HFFc6 (cell line): ENCODE data around the gene JARID2. TPM values are rescaled to one million over a fixed set of nuclear protein-coding genes. Genes with fewer than 3 reads are reported as not detected.

Source experiments
- DNase-seq: peaks from one replicate; pipeline ENCODE4 v3.0.0-alpha.2; 2018
- H3K27ac Mint-ChIP-seq: 2 replicates; pipeline ENCODE4 v1.8.0; 2020; ENCODE audit warnings: mild to moderate bottlenecking, mixed read lengths
- H3K27me3 Mint-ChIP-seq: 2 replicates; pipeline ENCODE4 v1.8.0; 2021; ENCODE audit warnings: mild to moderate bottlenecking, moderate library complexity, mixed read lengths; ENCODE audit not compliant: insufficient read depth
- H3K36me3 Mint-ChIP-seq: 2 replicates; pipeline ENCODE4 v1.8.0; 2021; ENCODE audit warnings: low read depth, mixed read lengths
- H3K4me1 Mint-ChIP-seq: 2 replicates; pipeline ENCODE4 v1.8.0; 2020; ENCODE audit warnings: low read depth, mixed read lengths
- H3K4me3 Mint-ChIP-seq: 2 replicates; pipeline ENCODE4 v1.8.0; 2020; ENCODE audit warnings: mild to moderate bottlenecking, moderate library complexity, mixed read lengths
- H3K9me3 Mint-ChIP-seq: 2 replicates; pipeline ENCODE4 v1.8.0; 2020; ENCODE audit warnings: mild to moderate bottlenecking, mixed read lengths
- total RNA-seq, 6 experiments: library from RNA; stranded (reverse); fragmentation: NEBNext Ultra II Directional; extraction: Animal tissue kit (Norgen Biotek cat#: 25700); gene quantifications; 2 replicates in 1 of 6; 3 replicates in 5 of 6; pipeline ENCODE4 v1.2.3, GENCODE V29; 2021
- TF ChIP-seq, protein P1 (sequence below): fragments of 200-600 bp; sonication (generic); IDR thresholded peaks from 2 replicates; pipeline ENCODE4 v1.5.0; 2021; ENCODE audit warnings: antibody characterized with exemption, mild to moderate bottlenecking

Gene JARID2
- total RNA-seq, 6 experiments from 2014 or later, result 8.3 to 10.1 (median 9.5) TPM

DNA sequence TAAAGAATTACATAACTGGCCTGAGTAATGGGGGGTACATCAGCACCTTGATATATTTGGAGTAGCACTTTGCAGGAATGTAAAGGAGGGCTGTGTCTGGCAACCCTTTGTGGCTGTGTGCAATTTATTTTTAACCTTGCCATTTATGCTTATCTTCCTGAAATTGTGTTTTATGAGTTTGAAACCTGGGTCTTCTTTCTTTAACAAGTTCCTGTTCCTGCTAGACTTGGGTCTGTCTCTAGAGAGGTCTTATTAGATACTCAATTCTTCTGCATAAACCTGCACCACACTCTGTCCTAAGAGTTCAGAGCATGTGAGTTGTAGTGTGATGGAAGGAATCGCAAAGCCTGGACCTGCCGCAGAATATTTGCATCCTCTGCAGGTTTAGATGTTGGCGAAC lies 181.0 kb downstream of the JARID2 start:
- no peak overlapping the region for H3K27ac Mint-ChIP-seq
- peaks cover 9% of the 10 kb centered on the region; the same call in 1 of the 2 replicates for H3K36me3 Mint-ChIP-seq
- TF ChIP-seq, protein P1, sequence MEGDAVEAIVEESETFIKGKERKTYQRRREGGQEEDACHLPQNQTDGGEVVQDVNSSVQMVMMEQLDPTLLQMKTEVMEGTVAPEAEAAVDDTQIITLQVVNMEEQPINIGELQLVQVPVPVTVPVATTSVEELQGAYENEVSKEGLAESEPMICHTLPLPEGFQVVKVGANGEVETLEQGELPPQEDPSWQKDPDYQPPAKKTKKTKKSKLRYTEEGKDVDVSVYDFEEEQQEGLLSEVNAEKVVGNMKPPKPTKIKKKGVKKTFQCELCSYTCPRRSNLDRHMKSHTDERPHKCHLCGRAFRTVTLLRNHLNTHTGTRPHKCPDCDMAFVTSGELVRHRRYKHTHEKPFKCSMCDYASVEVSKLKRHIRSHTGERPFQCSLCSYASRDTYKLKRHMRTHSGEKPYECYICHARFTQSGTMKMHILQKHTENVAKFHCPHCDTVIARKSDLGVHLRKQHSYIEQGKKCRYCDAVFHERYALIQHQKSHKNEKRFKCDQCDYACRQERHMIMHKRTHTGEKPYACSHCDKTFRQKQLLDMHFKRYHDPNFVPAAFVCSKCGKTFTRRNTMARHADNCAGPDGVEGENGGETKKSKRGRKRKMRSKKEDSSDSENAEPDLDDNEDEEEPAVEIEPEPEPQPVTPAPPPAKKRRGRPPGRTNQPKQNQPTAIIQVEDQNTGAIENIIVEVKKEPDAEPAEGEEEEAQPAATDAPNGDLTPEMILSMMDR, result no peak
- DNase-seq, result no peak
- H3K4me1 Mint-ChIP-seq, result peaks cover 66% of the 10 kb centered on the region
- no peak overlapping the region for H3K4me3 Mint-ChIP-seq
- no peaks in the 10 kb centered on the region for H3K9me3 Mint-ChIP-seq
- no peaks in the 10 kb centered on the region for H3K27me3 Mint-ChIP-seq

DNA sequence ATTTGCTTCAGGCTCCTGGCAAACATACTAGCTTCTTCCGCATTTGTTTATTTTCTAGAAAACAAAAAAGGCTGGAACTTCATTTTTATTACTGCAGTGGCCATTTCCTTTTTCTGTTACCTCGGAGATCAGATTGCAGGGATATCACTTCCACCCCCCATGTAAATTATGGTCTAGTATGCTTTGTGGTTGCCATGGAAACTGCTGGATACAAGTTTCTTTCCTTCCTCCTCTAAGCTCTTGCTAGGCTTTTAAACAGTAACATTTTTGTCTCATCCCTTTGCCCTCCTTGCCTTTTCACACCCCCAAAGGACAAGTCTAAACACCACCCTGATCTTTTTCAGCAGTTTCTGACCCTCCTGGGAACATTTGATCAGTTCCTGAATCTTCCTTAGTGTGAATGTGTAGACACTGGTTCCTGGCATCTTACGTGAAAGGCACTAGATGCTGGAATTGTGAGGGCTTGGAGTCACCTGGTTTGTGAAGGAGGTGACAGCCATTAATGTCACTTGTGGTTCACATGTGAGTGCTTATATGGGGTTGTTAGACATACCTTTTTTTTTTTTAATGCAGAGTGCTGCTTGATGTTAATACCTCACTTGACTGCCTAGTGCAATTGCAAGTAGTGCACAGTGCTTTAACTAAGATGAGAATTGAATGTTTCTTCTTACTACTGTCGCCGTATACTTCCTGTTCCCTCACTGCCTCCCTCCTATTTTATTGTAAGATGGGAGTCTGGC lies 181.6 kb downstream of the JARID2 start:
- Mint-ChIP-seq H3K27me3 (no peaks in the 10 kb centered on the region; the same call in 1 of the 2 replicates), H3K27ac (peak overlapping the region; percentile 51)

DNA sequence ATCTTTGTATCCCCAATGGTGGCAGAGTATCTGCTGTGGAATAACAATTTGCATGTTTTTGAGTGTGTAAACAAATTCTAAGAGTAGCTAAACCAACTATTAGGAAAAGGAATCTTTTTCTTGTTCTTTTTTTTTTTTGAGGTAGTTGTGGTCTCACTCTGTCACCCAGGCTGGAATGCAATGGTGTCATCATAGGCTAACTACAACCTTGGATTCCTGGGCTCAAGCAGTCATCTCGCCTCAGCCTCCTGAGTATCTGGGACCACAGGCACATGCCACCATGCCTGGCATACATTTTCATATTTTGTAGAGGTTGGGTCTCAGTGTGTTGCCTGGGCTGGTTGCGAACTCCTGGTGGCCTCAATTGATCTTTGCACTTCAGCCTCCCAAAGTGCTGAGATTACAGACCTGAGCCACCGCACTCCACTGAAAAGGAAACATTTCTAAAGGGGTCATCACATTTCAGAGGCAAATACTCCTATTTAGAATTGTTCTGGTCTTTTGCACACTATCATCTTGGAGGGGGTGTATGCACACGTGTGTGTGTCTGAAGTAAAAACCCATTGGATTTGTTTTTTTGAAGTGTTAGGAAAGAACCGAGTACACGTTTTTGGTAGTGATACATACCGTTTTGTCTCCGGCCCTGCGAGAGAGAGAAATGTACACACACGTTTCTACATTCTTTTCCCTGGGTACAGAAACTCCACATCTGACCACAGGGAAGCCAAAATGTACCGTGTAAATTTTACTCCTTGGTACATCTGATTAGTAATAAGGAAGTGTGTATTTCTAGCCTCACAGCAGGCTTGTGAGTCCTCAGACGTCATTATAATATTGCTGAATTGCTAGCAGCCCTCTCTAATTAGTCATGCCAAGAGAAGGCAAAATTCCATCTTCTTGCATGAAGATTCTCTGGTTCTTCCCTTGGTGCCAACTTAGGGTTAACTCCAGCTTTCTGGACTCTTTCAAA lies 183.6 kb downstream of the JARID2 start:
- Mint-ChIP-seq H3K9me3 (no peaks in the 10 kb centered on the region), H3K4me1 (peaks cover 78% of the 10 kb centered on the region), H3K4me3 (peak overlapping the region; percentile 22; the same call in 1 of the 2 replicates), H3K36me3 (peaks cover 14% of the 10 kb centered on the region), H3K27me3 (no peaks in the 10 kb centered on the region; the same call in 1 of the 2 replicates), H3K27ac (peak overlapping the region; percentile 73)
- TF ChIP-seq, protein P1, result no peak
- DNase-seq, result peak; percentile 52

More for the DNA sequence above, 181.6 kb downstream of the JARID2 start:
- Mint-ChIP-seq H3K9me3 (no peaks in the 10 kb centered on the region), H3K4me1 (peaks cover 72% of the 10 kb centered on the region), H3K36me3 (peaks cover 9% of the 10 kb centered on the region; the same call in 1 of the 2 replicates), H3K4me3 (no peak overlapping the region; the same call in 1 of the 2 replicates)
- TF ChIP-seq, protein P1, result no peak
- DNase-seq, result no peak

DNA sequence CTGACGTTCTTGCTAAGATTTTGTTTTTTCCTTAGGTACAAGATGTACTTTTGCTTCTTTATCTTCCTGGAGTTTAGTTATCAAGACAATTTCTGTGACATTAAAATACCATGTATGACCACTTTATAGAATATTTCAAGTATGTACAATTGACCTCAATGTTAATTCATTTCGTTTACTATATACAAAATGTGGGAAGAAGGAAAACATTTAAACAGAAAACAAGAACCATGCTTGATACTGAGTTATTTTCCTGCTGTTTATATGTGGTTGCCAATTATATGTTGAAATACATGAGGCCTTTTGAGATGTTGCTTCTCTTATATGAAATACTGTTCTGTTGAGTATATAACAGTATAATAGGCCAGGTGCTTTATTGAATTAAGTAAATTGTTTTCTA lies 184.3 kb downstream of the JARID2 start:
- H3K4me3 Mint-ChIP-seq, result no peak overlapping the region
- TF ChIP-seq, protein P1, result no peak
- H3K27ac Mint-ChIP-seq, result no peak overlapping the region
- peaks cover 19% of the 10 kb centered on the region for H3K36me3 Mint-ChIP-seq
- no peaks in the 10 kb centered on the region; the same call in 1 of the 2 replicates for H3K27me3 Mint-ChIP-seq
- peaks cover 83% of the 10 kb centered on the region for H3K4me1 Mint-ChIP-seq
- no peaks in the 10 kb centered on the region; the same call in 1 of the 2 replicates for H3K9me3 Mint-ChIP-seq
- DNase-seq, result no peak

DNA sequence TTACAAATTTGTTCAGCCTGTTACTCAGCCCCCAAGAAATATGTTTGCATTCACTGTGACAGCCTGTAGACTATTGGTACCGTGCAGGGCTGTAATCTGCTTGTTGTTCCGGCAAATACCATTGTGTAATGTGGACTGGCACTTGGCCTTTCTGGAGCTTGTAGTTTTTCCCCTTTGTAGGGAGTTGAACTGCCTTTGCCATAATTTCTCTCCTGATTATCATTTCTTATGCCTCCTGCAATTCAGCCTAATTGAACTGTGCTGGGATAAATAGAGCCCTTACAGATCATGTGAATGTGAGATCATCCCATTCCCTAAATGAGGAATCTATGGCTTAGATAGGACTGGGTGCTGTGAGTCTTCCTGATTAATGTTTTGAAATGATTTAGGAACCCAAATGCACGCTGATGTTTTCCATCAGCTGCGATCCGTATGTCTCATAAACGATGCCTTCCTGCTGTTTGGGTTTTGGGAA lies 185.1 kb downstream of the JARID2 start:
- H3K4me3 Mint-ChIP-seq, result no peak overlapping the region
- peaks cover 19% of the 10 kb centered on the region for H3K36me3 Mint-ChIP-seq
- no peaks in the 10 kb centered on the region; the same call in 1 of the 2 replicates for H3K27me3 Mint-ChIP-seq
- H3K9me3 Mint-ChIP-seq, result no peaks in the 10 kb centered on the region; the same call in 1 of the 2 replicates
- peaks cover 83% of the 10 kb centered on the region for H3K4me1 Mint-ChIP-seq
- TF ChIP-seq, protein P1, result no peak
- H3K27ac Mint-ChIP-seq, result no peak overlapping the region
- no peak for DNase-seq
